Mammary epithelial cell (primary cell): Measurements from ENCODE around the gene EYS.

Source experiments
- CTCF ChIP-seq, 2 donors: IDR thresholded peaks in 1 of 2; conservative IDR thresholded peaks in 1 of 2; 2 replicates each; pipeline ENCODE4 v1.5.1; 2011 to 2012; ENCODE audit warnings: inconsistent platforms in 2 of 2, low read length in 2 of 2, mild to moderate bottlenecking in 2 of 2, control low read depth in 1 of 2, low read depth in 1 of 2; ENCODE audit not compliant: insufficient read depth in 1 of 2; ENCODE audit errors: extremely low read depth in 1 of 2
- EZH2 ChIP-seq: IDR thresholded peaks from 2 replicates; pipeline ENCODE4 v1.6.1; 2012; ENCODE audit warnings: low read length, inconsistent platforms, borderline replicate concordance

- TF ChIP-seq CTCF (conservative IDR thresholded peaks at IDR 0.05 in 1 of 2, IDR thresholded peaks at IDR 0.05 in 1 of 2; ENCODE audit: extremely low read depth in 1 of 2, insufficient read depth in 1 of 2, low read depth in 1 of 2, low read length in 2 of 2) (no peak), EZH2 (no peak)
Observed at GRCh38 chr6:65627015-65627414, 80.0 kb downstream of the EYS start.
